Activated naive CD8-positive, alpha-beta T cell treated with anti-CD3 and anti-CD28 coated beads, Interleukin-2, amount 50 U/mL, for 24 hours (primary cell): ENCODE measurements around the gene LMO7.
A peak's percentile ranks its signal among the peaks of the same experiment; 100 is the strongest.

Experiments
- ATAC-seq: fragments of 150-1000 bp; cut with Tn5 transposase; one replicate; pipeline ENCODE4 v1.10.0; 2021
- DNase-seq: peaks from one replicate; pipeline ENCODE4 v3.0.0; 2021
- H3K27ac Mint-ChIP-seq: one replicate; pipeline ENCODE4 v1.8.0; 2021; ENCODE audit warnings: mild to moderate bottlenecking, mixed read lengths
- H3K27me3 Mint-ChIP-seq: one replicate; pipeline ENCODE4 v1.8.0; 2021; ENCODE audit warnings: mixed read lengths
- H3K36me3 Mint-ChIP-seq: one replicate; pipeline ENCODE4 v1.8.0; 2021; ENCODE audit warnings: low read depth, mixed read lengths
- H3K4me1 Mint-ChIP-seq: one replicate; pipeline ENCODE4 v1.8.0; 2021; ENCODE audit warnings: mixed read lengths
- H3K4me3 Mint-ChIP-seq: one replicate; pipeline ENCODE4 v1.8.0; 2021; ENCODE audit warnings: mild to moderate bottlenecking, moderate library complexity, mixed read lengths
- H3K9me3 Mint-ChIP-seq: one replicate; pipeline ENCODE4 v1.8.0; 2021; ENCODE audit warnings: mixed read lengths

The LMO7 gene

DNA sequence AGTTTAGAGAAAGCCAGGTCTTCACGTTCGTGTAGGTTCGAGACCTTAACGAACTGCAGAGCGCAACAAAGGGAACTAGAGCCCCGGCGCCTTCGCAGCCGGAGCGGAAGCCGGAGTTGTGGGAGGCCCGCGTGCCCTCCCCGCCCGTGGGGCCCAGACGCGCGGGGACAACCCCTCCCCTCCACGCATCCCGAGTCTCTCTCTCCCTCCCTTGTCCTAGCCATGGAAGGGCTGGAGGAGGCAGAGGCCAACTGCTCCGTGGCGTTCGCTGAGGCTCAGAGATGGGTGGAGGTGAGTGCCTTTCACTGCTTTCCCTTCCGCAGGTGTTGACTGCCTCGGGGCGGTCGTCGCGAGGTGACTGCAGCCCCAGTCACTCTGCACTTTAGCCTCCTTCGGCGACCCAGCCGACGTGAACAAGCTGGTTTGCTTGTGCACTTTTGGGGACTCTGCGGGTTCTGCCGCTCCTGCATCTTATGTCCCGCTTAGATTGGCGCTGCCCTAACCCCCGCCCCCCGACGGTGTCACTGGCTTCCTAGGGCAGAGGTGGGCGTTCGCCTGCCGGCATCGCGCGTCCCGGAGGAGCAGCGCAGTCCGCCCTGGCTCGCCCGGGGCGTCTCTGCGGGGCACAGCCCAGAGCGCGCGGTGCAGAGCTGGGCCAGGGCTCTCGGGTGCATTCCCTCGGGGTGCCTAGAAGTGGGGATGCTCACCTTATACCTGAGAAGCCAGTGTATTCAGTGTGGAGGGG is 478 bp downstream of the LMO7 start:
- no peaks in the 10 kb centered on the region for H3K9me3 Mint-ChIP-seq
- peak overlapping the region; percentile 77 for H3K4me3 Mint-ChIP-seq
- no peak overlapping the region for H3K27ac Mint-ChIP-seq
- H3K27me3 Mint-ChIP-seq: peaks cover 20% of the 10 kb centered on the region
- ATAC-seq (peak; percentile 73), DNase-seq (peak; percentile 58)
- H3K36me3 Mint-ChIP-seq: no peaks in the 10 kb centered on the region
- peaks cover 8% of the 10 kb centered on the region for H3K4me1 Mint-ChIP-seq

DNA sequence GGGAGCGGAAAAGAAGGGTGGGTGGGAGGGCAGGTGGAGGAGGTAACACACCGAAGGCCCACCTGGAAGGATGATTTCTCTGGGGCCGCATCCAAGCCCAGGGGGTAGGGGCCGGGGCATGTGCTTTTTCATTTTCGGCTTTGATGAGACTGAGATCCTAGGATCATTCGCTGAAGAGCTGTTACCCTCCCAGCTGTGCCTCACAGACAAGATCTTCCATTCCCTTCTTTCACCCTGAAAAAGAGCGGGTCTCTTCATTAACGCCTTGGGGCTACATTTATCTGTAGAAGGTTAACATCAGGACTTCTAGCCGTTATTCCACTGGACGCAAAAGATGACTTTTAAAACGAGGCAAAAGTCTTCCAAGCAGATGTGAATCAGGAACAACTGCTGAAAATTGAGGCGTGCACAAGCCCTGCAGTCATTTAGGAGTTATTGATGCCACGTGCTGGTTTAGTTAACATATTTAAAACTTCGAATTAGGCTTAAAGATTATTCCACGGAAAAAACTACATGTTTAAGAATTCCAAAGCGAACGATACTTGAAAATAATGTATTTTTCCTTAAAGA is 1.1 kb downstream of the LMO7 start:
- no peak overlapping the region for H3K27ac Mint-ChIP-seq

DNA sequence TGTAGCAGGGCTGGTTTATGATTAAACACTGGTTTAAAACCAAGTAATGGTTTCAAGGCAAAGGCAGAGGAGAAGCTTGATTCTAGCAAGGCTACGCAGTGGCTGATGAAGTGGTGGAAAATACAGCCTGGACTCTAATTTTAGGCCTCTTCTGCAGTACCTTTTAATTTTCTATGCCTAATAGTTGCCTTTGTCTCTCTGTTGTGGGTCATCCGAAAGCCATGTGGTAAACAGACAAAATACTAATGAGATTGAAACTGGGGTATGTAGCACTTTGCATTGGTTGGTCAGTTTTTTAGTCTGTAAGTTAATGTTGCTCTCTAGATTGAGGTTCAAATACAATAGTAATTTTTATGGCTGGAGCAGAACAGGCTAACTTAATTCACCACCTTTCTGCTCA is 3.3 kb downstream of the LMO7 start:
- Mint-ChIP-seq H3K27me3 (peaks cover 20% of the 10 kb centered on the region), H3K4me3 (no peak overlapping the region), H3K4me1 (peaks cover 8% of the 10 kb centered on the region), H3K9me3 (no peaks in the 10 kb centered on the region), H3K36me3 (no peaks in the 10 kb centered on the region), H3K27ac (no peak overlapping the region)
- DNase-seq: no peak
- no peak for ATAC-seq

More for the DNA sequence above, 1.1 kb downstream of the LMO7 start:
- Mint-ChIP-seq H3K36me3 (no peaks in the 10 kb centered on the region), H3K4me1 (peaks cover 8% of the 10 kb centered on the region), H3K4me3 (peak overlapping the region; percentile 42), H3K9me3 (no peaks in the 10 kb centered on the region), H3K27me3 (peaks cover 20% of the 10 kb centered on the region)
- ATAC-seq: no peak
- DNase-seq: no peak

DNA sequence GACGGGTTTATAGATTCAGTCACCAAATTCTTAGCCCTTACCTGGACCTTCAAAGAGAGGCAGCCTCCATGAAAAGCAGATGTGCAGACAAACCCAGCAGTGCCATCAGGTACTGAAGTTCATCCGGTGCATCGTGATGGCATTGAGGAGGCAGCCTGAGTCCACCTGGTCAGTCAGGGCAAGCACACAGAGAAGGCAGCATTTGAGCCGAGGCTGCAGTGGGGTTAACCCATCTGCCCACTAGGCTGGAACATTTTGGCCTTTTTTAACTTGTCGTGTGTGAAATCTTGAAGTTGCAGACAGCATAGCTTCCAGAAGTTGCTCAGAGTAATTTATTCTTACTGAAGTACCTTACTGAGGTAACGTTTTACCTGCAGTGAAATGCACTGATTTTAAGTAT is 4.9 kb downstream of the LMO7 start:
- H3K9me3 Mint-ChIP-seq: no peaks in the 10 kb centered on the region
- no peak overlapping the region for H3K27ac Mint-ChIP-seq
- no peaks in the 10 kb centered on the region for H3K36me3 Mint-ChIP-seq
- H3K27me3 Mint-ChIP-seq: peaks cover 20% of the 10 kb centered on the region
- DNase-seq (no peak), ATAC-seq (no peak)
- H3K4me1 Mint-ChIP-seq: peaks cover 8% of the 10 kb centered on the region
- H3K4me3 Mint-ChIP-seq: no peak overlapping the region

DNA sequence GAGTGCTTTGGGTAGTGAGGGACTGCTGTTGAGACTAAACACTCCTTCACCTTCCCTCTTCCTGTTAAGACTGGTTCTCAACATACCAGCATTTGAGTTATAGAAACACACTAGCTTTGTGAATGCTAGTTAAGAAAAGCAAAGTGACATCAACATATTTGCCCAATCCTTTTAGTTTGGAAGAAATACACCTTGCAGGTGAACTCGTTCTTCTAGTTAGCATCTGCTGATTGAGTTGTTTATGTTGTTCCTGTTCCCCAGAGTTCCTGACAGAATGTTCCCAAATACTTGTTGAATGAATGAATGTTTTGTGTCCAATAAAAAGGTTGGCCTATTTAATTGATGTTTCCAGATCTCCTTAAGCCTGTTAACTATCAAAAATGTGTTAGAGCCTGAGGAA is 7.1 kb downstream of the LMO7 start:
- no peak for DNase-seq
- ATAC-seq: no peak

DNA sequence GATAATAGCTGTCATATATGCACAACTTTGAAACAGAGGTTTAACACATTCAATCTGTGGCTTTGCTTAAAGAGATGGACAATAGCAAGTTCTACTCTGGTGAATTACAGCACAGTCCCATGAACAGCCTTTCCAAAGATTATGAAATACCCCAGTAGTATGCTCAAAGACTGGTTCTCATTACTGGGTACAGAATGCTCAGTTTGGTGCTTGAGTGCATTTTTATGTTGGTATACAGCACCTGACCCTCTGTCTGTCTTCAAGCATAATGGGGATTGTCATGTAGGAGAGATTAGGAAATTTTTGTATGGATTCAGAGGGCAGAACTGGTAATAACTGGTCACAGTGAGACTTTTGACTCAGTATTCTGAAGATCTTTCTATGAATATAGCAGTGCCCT is 7.6 kb downstream of the LMO7 start:
- H3K9me3 Mint-ChIP-seq: no peaks in the 10 kb centered on the region
- no peak overlapping the region for H3K4me3 Mint-ChIP-seq
- H3K27me3 Mint-ChIP-seq: peaks cover 5% of the 10 kb centered on the region
- ATAC-seq: no peak
- H3K4me1 Mint-ChIP-seq: peaks cover 2% of the 10 kb centered on the region
- no peaks in the 10 kb centered on the region for H3K36me3 Mint-ChIP-seq
- no peak overlapping the region for H3K27ac Mint-ChIP-seq
- no peak for DNase-seq

More for the DNA sequence above, 7.1 kb downstream of the LMO7 start:
- H3K27ac Mint-ChIP-seq: no peak overlapping the region
- H3K27me3 Mint-ChIP-seq: peaks cover 9% of the 10 kb centered on the region
- peaks cover 2% of the 10 kb centered on the region for H3K4me1 Mint-ChIP-seq
- H3K4me3 Mint-ChIP-seq: no peak overlapping the region
- H3K36me3 Mint-ChIP-seq: no peaks in the 10 kb centered on the region
- no peaks in the 10 kb centered on the region for H3K9me3 Mint-ChIP-seq

DNA sequence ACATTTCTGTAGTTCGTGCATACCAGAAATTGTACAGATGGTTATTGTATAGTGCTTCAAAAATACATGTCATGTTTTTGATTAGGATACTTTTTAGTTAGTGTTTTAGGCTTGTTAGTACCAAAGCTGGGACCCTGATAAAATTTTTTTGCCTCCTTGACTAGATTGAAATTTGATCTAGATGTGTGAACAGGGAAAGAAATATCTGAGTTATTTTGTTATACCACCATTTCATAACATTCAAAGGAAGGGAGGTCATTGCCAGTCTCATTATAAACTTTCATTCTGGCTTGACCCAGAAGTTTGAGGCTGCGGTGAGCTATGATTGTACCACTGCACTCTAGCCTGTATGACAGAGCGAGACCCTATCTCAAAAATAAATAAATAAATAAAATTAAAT is 9.0 kb downstream of the LMO7 start:
- no peak for ATAC-seq
- no peaks in the 10 kb centered on the region for H3K36me3 Mint-ChIP-seq
- no peak overlapping the region for H3K27ac Mint-ChIP-seq
- H3K27me3 Mint-ChIP-seq: no peaks in the 10 kb centered on the region
- DNase-seq: no peak
- peaks cover 2% of the 10 kb centered on the region for H3K4me1 Mint-ChIP-seq
- no peaks in the 10 kb centered on the region for H3K9me3 Mint-ChIP-seq
- no peak overlapping the region for H3K4me3 Mint-ChIP-seq

DNA sequence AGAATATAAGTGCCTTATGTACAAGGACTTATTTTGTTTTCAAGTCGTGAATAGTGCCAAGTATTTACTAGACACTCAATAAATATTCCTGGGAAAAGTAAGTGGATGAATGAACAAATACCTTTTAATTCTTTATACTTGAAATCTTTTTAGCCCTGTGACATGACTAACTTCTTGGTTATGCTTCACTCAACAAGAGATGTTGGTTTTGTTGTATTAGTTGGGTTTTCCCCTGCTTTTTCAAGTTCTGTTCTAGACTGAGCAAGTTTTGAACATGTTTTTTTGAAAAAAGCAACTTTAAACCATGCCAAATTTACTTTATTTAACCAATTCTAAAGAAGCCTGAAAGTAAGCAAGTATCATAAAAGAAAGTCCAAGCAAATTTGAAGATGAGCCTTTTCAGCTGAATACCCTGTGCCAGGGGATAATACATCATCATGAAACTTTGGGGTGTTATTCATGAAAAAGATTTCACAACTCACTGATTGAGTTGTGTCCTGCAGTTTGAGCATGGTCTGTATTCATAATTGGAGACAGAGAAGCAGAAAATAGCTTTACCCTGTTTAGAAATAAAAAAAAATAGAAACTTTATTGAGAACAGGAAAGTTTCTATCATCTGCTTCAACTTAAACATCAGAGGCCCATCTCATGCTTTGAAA is 11.1 kb downstream of the LMO7 start:
- H3K4me3 Mint-ChIP-seq: no peak overlapping the region

DNA sequence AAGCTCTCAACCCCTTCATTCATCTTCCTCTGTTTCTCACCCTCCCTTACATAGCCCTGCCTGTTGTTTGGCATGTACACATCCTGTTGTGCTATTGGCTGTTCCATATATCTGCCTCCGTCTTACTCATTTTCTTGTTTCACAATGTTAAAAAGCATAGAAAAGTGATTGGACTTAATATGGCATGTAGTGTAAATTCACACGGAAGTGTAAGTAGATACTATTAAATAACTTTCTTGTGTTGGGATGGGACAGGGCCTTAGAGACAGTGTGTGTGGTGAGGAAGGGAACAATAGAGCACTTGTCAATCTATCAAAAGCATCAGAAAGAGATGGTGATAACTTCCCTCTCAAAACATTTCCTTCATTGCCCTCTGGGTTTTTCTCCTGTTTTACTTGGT is 12.3 kb downstream of the LMO7 start:
- Mint-ChIP-seq H3K36me3 (no peaks in the 10 kb centered on the region), H3K4me1 (peaks cover 2% of the 10 kb centered on the region), H3K27ac (no peak overlapping the region), H3K4me3 (no peak overlapping the region), H3K9me3 (no peaks in the 10 kb centered on the region), H3K27me3 (no peaks in the 10 kb centered on the region)
- no peak for ATAC-seq
- no peak for DNase-seq

More for the DNA sequence above, 11.1 kb downstream of the LMO7 start:
- no peaks in the 10 kb centered on the region for H3K27me3 Mint-ChIP-seq
- DNase-seq (no peak), ATAC-seq (no peak)
- H3K9me3 Mint-ChIP-seq: no peaks in the 10 kb centered on the region
- H3K4me1 Mint-ChIP-seq: peaks cover 2% of the 10 kb centered on the region
- H3K27ac Mint-ChIP-seq: no peak overlapping the region
- no peaks in the 10 kb centered on the region for H3K36me3 Mint-ChIP-seq

DNA sequence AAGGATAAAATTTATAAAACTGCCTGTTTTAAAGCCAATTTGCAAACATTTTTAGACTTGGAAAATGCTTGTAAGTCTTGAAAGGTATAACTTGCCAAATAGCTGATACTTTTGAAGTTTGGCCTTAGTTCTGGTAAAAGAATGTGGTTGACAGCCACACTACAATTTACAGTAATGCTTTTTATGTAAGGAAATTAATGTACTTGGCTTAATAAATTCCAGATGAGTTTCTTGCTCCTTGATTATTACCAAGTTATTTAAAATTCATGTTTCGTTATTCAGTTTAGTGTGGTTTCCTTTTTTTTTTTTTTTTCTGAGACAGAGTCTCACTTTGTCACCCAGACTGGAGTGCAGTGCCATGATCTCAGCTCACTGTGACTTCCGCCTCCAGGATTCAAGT is 14.9 kb downstream of the LMO7 start:
- DNase-seq: no peak
- Mint-ChIP-seq H3K4me3 (no peak overlapping the region), H3K36me3 (no peaks in the 10 kb centered on the region), H3K27ac (no peak overlapping the region), H3K9me3 (no peaks in the 10 kb centered on the region), H3K27me3 (no peaks in the 10 kb centered on the region), H3K4me1 (peaks cover 2% of the 10 kb centered on the region)
- no peak for ATAC-seq

DNA sequence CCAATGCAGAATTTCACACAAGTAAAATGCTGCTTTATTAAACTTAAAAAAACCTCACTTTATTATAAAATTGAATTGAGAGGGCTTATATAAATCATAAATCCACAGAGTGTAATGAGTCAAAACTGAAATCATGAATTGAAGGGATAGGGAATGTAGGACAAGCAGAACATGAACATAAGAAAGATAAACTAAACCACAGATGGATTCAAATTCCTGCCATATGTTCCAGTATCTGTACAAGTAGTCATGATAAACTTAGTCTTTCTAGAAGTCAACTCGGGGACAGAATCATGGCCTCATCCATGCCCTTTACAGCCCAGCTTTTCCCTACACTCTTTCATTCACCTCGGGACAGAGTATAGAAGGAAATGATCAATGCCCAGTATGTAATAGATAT is 16.6 kb downstream of the LMO7 start:
- H3K27me3 Mint-ChIP-seq: no peaks in the 10 kb centered on the region
- no peak overlapping the region for H3K27ac Mint-ChIP-seq
- H3K36me3 Mint-ChIP-seq: no peaks in the 10 kb centered on the region
- no peaks in the 10 kb centered on the region for H3K4me1 Mint-ChIP-seq
- H3K9me3 Mint-ChIP-seq: no peaks in the 10 kb centered on the region
- ATAC-seq (no peak), DNase-seq (no peak)
- H3K4me3 Mint-ChIP-seq: no peak overlapping the region

DNA sequence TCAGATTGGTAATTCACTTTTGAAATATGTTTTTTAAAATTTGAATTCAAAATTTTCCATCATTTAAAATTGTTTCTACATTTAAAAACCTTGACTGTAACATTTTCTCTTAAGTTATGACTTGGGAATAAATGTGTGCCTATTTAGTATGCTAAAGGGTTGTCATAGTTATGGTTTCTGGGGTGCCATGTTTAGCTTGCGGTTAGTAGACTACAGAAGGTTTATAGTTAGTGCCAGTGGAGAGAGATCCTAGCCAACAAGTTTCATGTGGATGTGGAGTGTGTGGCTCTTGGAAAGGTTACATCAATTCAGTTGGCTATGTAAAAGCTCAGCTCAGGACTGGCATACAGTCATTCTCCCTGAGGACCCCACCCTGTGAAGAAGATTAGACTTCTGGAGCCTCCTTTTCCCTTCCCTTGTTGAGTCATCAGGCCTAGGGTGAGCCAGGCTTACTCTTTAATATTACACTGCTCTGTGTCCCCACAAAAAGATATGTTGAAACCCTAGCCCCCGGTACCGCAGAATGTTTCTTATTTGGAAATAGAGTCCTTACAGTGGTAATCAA is 20.4 kb downstream of the LMO7 start:
- Mint-ChIP-seq H3K27ac (no peak overlapping the region), H3K4me3 (no peak overlapping the region), H3K27me3 (no peaks in the 10 kb centered on the region), H3K36me3 (peaks cover 2% of the 10 kb centered on the region), H3K4me1 (no peaks in the 10 kb centered on the region), H3K9me3 (no peaks in the 10 kb centered on the region)
- ATAC-seq (no peak), DNase-seq (no peak)

DNA sequence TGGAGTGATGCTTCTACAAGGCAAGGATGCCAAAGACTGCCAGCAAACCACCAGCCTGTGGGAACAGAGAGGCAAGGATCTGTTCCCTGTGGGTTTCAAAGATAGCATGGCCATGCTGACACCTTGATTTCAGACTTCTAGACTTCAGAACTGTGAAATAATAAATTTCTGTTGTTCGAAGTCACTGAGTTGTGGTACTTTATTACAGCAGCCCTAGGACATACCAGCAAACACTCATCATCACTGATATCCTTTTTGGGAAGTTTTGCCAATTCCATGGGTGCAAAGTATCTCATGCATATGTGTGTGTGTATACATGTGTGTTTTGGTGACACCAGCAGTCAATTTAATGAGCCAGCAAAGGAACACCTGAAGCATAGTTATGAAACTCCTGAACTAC is 21.0 kb downstream of the LMO7 start:
- Mint-ChIP-seq H3K27me3 (no peaks in the 10 kb centered on the region), H3K4me1 (no peaks in the 10 kb centered on the region), H3K4me3 (no peak overlapping the region), H3K36me3 (peaks cover 2% of the 10 kb centered on the region), H3K27ac (no peak overlapping the region), H3K9me3 (no peaks in the 10 kb centered on the region)
- ATAC-seq (no peak), DNase-seq (no peak)

DNA sequence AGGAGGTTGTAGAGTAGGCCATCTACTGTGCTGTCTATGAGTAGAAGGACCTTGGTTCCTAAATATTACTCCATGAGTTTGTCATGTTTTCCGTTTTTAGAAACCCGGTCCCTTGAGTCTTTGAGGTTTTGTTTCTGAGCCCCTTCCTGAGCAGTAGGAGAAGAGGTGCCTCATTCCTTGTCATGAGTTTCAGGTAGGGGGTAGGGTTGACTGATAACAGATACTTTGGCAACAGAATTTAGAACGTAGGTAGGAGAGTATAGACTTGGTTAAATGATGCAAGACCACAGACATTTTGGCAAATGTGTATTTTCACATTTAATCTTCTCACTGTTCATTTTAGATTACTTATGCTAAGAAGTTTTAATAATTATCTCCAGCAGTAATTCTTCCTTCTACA is 24.6 kb downstream of the LMO7 start:
- no peaks in the 10 kb centered on the region for H3K27me3 Mint-ChIP-seq
- no peak overlapping the region for H3K4me3 Mint-ChIP-seq
- no peaks in the 10 kb centered on the region for H3K4me1 Mint-ChIP-seq
- no peak for DNase-seq
- no peak for ATAC-seq
- H3K27ac Mint-ChIP-seq: no peak overlapping the region
- H3K36me3 Mint-ChIP-seq: peaks cover 2% of the 10 kb centered on the region
- H3K9me3 Mint-ChIP-seq: no peaks in the 10 kb centered on the region

DNA sequence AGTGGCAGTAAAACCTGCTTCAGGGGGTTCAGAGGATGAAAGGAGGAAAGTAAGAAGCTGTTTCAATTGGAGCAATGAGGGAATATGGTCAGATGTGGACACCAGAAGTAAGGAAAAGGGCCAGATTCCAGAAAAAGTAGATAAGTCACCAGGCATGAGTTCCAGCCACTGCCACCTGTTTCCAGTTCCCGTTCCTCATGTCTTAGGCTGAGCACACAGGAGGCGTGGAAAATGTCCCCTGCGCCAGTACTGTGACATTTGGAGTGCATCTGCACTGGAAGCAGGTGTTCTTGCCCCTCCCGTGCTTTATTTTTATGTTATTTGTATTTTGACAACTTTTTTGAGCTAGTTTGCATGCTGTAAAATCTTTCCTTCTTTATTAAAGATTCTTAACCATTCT is 25.3 kb downstream of the LMO7 start:
- Mint-ChIP-seq H3K9me3 (no peaks in the 10 kb centered on the region), H3K27me3 (no peaks in the 10 kb centered on the region), H3K4me3 (no peak overlapping the region), H3K4me1 (no peaks in the 10 kb centered on the region), H3K27ac (no peak overlapping the region), H3K36me3 (peaks cover 2% of the 10 kb centered on the region)
- DNase-seq (no peak), ATAC-seq (no peak)
